HepG2 (cell line): Measurements from ENCODE around the gene GDF15. TPM values are rescaled to one million over a fixed set of nuclear protein-coding genes. Genes with fewer than 3 reads are reported as not detected.

Source experiments
- CENPX ChIP-seq: sonication (generic); formaldehyde crosslinking; IDR thresholded peaks from 2 replicates; pipeline ENCODE4 v1.9.0; 2021; ENCODE audit warnings: mild to moderate bottlenecking, missing genetic modification reagents, moderate library complexity
- EEA1 ChIP-seq: sonication (generic); formaldehyde crosslinking; IDR thresholded peaks from 2 replicates; pipeline ENCODE4 v1.5.1; 2020; ENCODE audit warnings: mild to moderate bottlenecking, missing genetic modification reagents, borderline replicate concordance
- ESRRA ChIP-seq: sonication (generic); formaldehyde crosslinking; IDR thresholded peaks from 2 replicates; pipeline ENCODE4 v1.5.1; 2020; ENCODE audit warnings: mild to moderate bottlenecking, low read depth, missing genetic modification reagents
- FOXO1 ChIP-seq: sonication (generic); formaldehyde crosslinking; IDR thresholded peaks from 2 replicates; pipeline ENCODE4 v1.4.0; 2020; ENCODE audit warnings: missing genetic modification reagents
- FOXP1 ChIP-seq, 2 experiments: fragments of 450-650 bp in 1 of 2; IDR thresholded peaks; 2 replicates each; pipeline ENCODE4 v1.6.1; 2017 to 2018; ENCODE audit warnings: antibody characterized with exemption in 1 of 2
- HNRNPLL ChIP-seq: fragments of 200-400 bp; formaldehyde crosslinking; IDR thresholded peaks from 2 replicates; pipeline ENCODE4 v1.6.1; 2017; ENCODE audit warnings: mild to moderate bottlenecking, low read depth, low read length; ENCODE audit not compliant: poor library complexity, severe bottlenecking
- MTF2 ChIP-seq: sonication (generic); formaldehyde crosslinking; IDR thresholded peaks from 2 replicates; pipeline ENCODE4 v1.5.0; 2020; ENCODE audit warnings: missing genetic modification reagents, borderline replicate concordance
- MYC ChIP-seq: sonication (generic); formaldehyde crosslinking; IDR thresholded peaks from 2 replicates; pipeline ENCODE4 v1.9.0; 2021; ENCODE audit warnings: missing genetic modification reagents, borderline replicate concordance
- SCMH1 ChIP-seq: sonication (generic); formaldehyde crosslinking; IDR thresholded peaks from 2 replicates; pipeline ENCODE4 v1.9.0; 2021; ENCODE audit warnings: missing genetic modification reagents, mild to moderate bottlenecking, borderline replicate concordance
- SIX1 ChIP-seq: sonication (generic); formaldehyde crosslinking; IDR thresholded peaks from 2 replicates; pipeline ENCODE4 v1.4.0; 2020; ENCODE audit warnings: missing genetic modification reagents, borderline replicate concordance
- SNAPC2 ChIP-seq: sonication (generic); formaldehyde crosslinking; IDR thresholded peaks from 2 replicates; pipeline ENCODE4 v1.8.1; 2022; ENCODE audit warnings: mild to moderate bottlenecking, missing genetic modification reagents
- TARDBP ChIP-seq: sonication (generic); formaldehyde crosslinking; IDR thresholded peaks from 2 replicates; pipeline ENCODE4 v1.8.0; 2022; ENCODE audit warnings: mild to moderate bottlenecking, missing genetic modification reagents
- ZC3H13 ChIP-seq: sonication (generic); formaldehyde crosslinking; IDR thresholded peaks from 2 replicates; pipeline ENCODE4 v1.8.1; 2023; ENCODE audit warnings: mild to moderate bottlenecking, missing genetic modification reagents, moderate library complexity
- ZFP90 ChIP-seq: sonication (generic); formaldehyde crosslinking; IDR thresholded peaks from 2 replicates; pipeline ENCODE4 v1.8.0; 2022; ENCODE audit warnings: missing genetic modification reagents, mild to moderate bottlenecking, inconsistent platforms, borderline replicate concordance
- ZMYM2 ChIP-seq: sonication (generic); formaldehyde crosslinking; IDR thresholded peaks from 2 replicates; pipeline ENCODE4 v1.8.0; 2022; ENCODE audit warnings: mild to moderate bottlenecking, missing genetic modification reagents
- ZNF230 ChIP-seq: sonication (generic); formaldehyde crosslinking; IDR thresholded peaks from 2 replicates; pipeline ENCODE4 v1.4.0; 2020; ENCODE audit warnings: mild to moderate bottlenecking, missing genetic modification reagents
- ZNF326 ChIP-seq: sonication (generic); formaldehyde crosslinking; IDR thresholded peaks from 2 replicates; pipeline ENCODE4 v1.4.0; 2020; ENCODE audit warnings: missing genetic modification reagents, borderline replicate concordance
- ZNF598 ChIP-seq: sonication (generic); formaldehyde crosslinking; IDR thresholded peaks from 2 replicates; pipeline ENCODE4 v1.5.1; 2020; ENCODE audit warnings: mild to moderate bottlenecking, missing genetic modification reagents, borderline replicate concordance
- ZNF672 ChIP-seq: sonication (generic); formaldehyde crosslinking; IDR thresholded peaks from 2 replicates; pipeline ENCODE4 v1.8.1; 2022; ENCODE audit warnings: missing genetic modification reagents
- ZNF772 ChIP-seq: sonication (generic); formaldehyde crosslinking; IDR thresholded peaks from 2 replicates; pipeline ENCODE4 v1.5.0; 2020; ENCODE audit warnings: mild to moderate bottlenecking, missing genetic modification reagents
- ZNF790 ChIP-seq: sonication (generic); formaldehyde crosslinking; IDR thresholded peaks from 2 replicates; pipeline ENCODE4 v1.8.0; 2022; ENCODE audit warnings: missing genetic modification reagents, mild to moderate bottlenecking, borderline replicate concordance
- polyA plus RNA-seq, 8 experiments: library from polyadenylated mRNA; depleted of rRNA in 3 of 8; stranded (reverse) in 7 of 8; unstranded in 1 of 8; fragments of >200 nt; fragmentation: Illumina TruSeq in 4 of 8; extraction: Trizol in 4 of 8; gene quantifications; 2 replicates each; pipeline versions ENCODE4 v1.2.1 to v1.2.3, GENCODE V29; 2011 to 2016; ENCODE audit warnings: low read depth in 4 of 8, missing spikeins in 1 of 8, mixed read lengths in 1 of 8; ENCODE audit not compliant: insufficient read depth in 1 of 8
- total RNA-seq, 5 experiments: library from RNA; depleted of rRNA; stranded (reverse); fragments of >200 nt; fragmentation: Illumina TruSeq; extraction: Trizol; gene quantifications; 2 replicates each; pipeline ENCODE4 v1.2.3, GENCODE V29; 2016; ENCODE audit warnings: low read depth in 1 of 5
- TF ChIP-seq, protein P1 (sequence below): sonication (generic); formaldehyde crosslinking; IDR thresholded peaks from 2 replicates; pipeline ENCODE4 v1.4.0; 2020; ENCODE audit warnings: mild to moderate bottlenecking, missing genetic modification reagents, borderline replicate concordance
- TF ChIP-seq, protein P2 (sequence below): sonication (generic); formaldehyde crosslinking; IDR thresholded peaks from 2 replicates; pipeline ENCODE4 v1.4.0; 2020; ENCODE audit warnings: missing genetic modification reagents

Gene GDF15
- total and polyA plus RNA-seq, 2 of the 13 experiments (the other 11 are each of a cell fraction or from before 2014, with no cell fraction given): 146 to 422 TPM

- TF ChIP-seq ZC3H13 (0 out of 2 replicates have a peak, but pooled peaks have one; percentile 3), ZFP90 (CRISPR knock-in tag) (no peak), SCMH1 (no peak), ZNF790 (CRISPR knock-in tag) (no peak), MTF2 (CRISPR knock-in tag) (no peak), CENPX (CRISPR knock-in tag) (no peak), ZNF598 (CRISPR knock-in tag) (peak; percentile 42; the same call in 1 of the 2 replicates), EEA1 (CRISPR knock-in tag) (no peak), ZNF772 (no peak), ZMYM2 (CRISPR knock-in tag) (peak; percentile 38; the same call in 1 of the 2 replicates), SIX1 (CRISPR knock-in tag) (no peak), ZNF326 (no peak), SNAPC2 (CRISPR knock-in tag) (no peak), ZNF230 (no peak), FOXO1 (CRISPR knock-in tag) (no peak), HNRNPLL (no peak), MYC (peak; percentile 63; the same call in 1 of the 2 replicates), ESRRA (CRISPR knock-in tag) (no peak), ZNF672 (CRISPR knock-in tag) (0 out of 2 replicates have a peak, but pooled peaks have one; percentile 26), FOXP1 (IDR thresholded peaks at IDR 0.05) (no peak), FOXP1 (CRISPR knock-in tag; IDR thresholded peaks at IDR 0.05) (no peak), TARDBP (0 out of 2 replicates have a peak, but pooled peaks have one; percentile 35)
- TF ChIP-seq, protein P1, sequence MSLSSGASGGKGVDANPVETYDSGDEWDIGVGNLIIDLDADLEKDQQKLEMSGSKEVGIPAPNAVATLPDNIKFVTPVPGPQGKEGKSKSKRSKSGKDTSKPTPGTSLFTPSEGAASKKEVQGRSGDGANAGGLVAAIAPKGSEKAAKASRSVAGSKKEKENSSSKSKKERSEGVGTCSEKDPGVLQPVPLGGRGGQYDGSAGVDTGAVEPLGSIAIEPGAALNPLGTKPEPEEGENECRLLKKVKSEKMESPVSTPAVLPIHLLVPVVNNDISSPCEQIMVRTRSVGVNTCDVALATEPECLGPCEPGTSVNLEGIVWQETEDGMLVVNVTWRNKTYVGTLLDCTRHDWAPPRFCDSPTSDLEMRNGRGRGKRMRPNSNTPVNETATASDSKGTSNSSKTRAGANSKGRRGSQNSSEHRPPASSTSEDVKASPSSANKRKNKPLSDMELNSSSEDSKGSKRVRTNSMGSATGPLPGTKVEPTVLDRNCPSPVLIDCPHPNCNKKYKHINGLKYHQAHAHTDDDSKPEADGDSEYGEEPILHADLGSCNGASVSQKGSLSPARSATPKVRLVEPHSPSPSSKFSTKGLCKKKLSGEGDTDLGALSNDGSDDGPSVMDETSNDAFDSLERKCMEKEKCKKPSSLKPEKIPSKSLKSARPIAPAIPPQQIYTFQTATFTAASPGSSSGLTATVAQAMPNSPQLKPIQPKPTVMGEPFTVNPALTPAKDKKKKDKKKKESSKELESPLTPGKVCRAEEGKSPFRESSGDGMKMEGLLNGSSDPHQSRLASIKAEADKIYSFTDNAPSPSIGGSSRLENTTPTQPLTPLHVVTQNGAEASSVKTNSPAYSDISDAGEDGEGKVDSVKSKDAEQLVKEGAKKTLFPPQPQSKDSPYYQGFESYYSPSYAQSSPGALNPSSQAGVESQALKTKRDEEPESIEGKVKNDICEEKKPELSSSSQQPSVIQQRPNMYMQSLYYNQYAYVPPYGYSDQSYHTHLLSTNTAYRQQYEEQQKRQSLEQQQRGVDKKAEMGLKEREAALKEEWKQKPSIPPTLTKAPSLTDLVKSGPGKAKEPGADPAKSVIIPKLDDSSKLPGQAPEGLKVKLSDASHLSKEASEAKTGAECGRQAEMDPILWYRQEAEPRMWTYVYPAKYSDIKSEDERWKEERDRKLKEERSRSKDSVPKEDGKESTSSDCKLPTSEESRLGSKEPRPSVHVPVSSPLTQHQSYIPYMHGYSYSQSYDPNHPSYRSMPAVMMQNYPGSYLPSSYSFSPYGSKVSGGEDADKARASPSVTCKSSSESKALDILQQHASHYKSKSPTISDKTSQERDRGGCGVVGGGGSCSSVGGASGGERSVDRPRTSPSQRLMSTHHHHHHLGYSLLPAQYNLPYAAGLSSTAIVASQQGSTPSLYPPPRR (CRISPR knock-in tag): 0 out of 2 replicates have a peak, but pooled peaks have one; percentile 51
- TF ChIP-seq, protein P2, sequence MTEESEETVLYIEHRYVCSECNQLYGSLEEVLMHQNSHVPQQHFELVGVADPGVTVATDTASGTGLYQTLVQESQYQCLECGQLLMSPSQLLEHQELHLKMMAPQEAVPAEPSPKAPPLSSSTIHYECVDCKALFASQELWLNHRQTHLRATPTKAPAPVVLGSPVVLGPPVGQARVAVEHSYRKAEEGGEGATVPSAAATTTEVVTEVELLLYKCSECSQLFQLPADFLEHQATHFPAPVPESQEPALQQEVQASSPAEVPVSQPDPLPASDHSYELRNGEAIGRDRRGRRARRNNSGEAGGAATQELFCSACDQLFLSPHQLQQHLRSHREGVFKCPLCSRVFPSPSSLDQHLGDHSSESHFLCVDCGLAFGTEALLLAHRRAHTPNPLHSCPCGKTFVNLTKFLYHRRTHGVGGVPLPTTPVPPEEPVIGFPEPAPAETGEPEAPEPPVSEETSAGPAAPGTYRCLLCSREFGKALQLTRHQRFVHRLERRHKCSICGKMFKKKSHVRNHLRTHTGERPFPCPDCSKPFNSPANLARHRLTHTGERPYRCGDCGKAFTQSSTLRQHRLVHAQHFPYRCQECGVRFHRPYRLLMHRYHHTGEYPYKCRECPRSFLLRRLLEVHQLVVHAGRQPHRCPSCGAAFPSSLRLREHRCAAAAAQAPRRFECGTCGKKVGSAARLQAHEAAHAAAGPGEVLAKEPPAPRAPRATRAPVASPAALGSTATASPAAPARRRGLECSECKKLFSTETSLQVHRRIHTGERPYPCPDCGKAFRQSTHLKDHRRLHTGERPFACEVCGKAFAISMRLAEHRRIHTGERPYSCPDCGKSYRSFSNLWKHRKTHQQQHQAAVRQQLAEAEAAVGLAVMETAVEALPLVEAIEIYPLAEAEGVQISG (CRISPR knock-in tag): peak; percentile 26; the same call in 1 of the 2 replicates
Observed at GRCh38 chr19:18418483-18419194, 32.7 kb downstream of the GDF15 start (continued).
